ENCODE results near the gene SURF1.
"Not testable (repeated sequence)": the region's sequence is repeated elsewhere in the genome, so short reads cannot be mapped to it uniquely, and the experiment has no call there.

SURF1 gene

GRCh38 chr9:133331221-133331620 is 25.1 kb downstream of the SURF1 start:
- no peak for TF ChIP-seq CTCF (IDR thresholded peaks at IDR 0.05; ENCODE audit: low read depth, low read length, missing control alignments)
- DNase-seq (ENCODE audit: extremely low read depth, low read depth) = no peak
- H3K4me3 ChIP-seq (replicated peaks; ENCODE audit: low read depth, low read length) = no peak overlapping the region

GRCh38 chr9:133329306-133330156 is 26.8 kb downstream of the SURF1 start:
- peak; percentile 57 for TF ChIP-seq CTCF (IDR thresholded peaks at IDR 0.05; ENCODE audit: low read depth, low read length, missing control alignments)
- DNase-seq (ENCODE audit: extremely low read depth, low read depth); H3K4me3 ChIP-seq (replicated peaks; ENCODE audit: low read depth, low read length): not testable (repeated sequence)

- no peak overlapping the region for H3K4me3 ChIP-seq (replicated peaks; ENCODE audit: low read depth, low read length)
- TF ChIP-seq CTCF (IDR thresholded peaks at IDR 0.05; ENCODE audit: low read depth, low read length, missing control alignments) = no peak
- no peak for DNase-seq (ENCODE audit: extremely low read depth, low read depth)
Measured at GRCh38 chr9:133327834-133328484, 28.3 kb downstream of the SURF1 start.

GRCh38 chr9:133327021-133327420 is 29.3 kb downstream of the SURF1 start:
- H3K4me3 ChIP-seq (replicated peaks; ENCODE audit: low read depth, low read length); DNase-seq (ENCODE audit: extremely low read depth, low read depth): not testable (repeated sequence)

GRCh38 chr9:133323991-133324703 is 32.1 kb downstream of the SURF1 start:
- no peak for DNase-seq (ENCODE audit: extremely low read depth, low read depth)
- H3K4me3 ChIP-seq (replicated peaks; ENCODE audit: low read depth, low read length) = no peak overlapping the region
- no peak for TF ChIP-seq CTCF (IDR thresholded peaks at IDR 0.05; ENCODE audit: low read depth, low read length, missing control alignments)

- no peak overlapping the region for H3K4me3 ChIP-seq (replicated peaks; ENCODE audit: low read depth, low read length)
- no peak for TF ChIP-seq CTCF (IDR thresholded peaks at IDR 0.05; ENCODE audit: low read depth, low read length, missing control alignments)
- no peak for DNase-seq (ENCODE audit: extremely low read depth, low read depth)
Measured at GRCh38 chr9:133323211-133323610, 33.1 kb downstream of the SURF1 start.

- TF ChIP-seq CTCF (IDR thresholded peaks at IDR 0.05; ENCODE audit: low read depth, low read length, missing control alignments) = no peak
- H3K4me3 ChIP-seq (replicated peaks; ENCODE audit: low read depth, low read length) = no peak overlapping the region
- no peak for DNase-seq (ENCODE audit: extremely low read depth, low read depth)
Measured at GRCh38 chr9:133322701-133323100, 33.6 kb downstream of the SURF1 start.
